ENCODE results near the gene ATXN7L1.
A peak's percentile ranks its signal among the peaks of the same experiment; 100 is the strongest.
"Not testable (repeated sequence)": the region's sequence is repeated elsewhere in the genome, so short reads cannot be mapped to it uniquely, and the experiment has no call there.

ATXN7L1 gene

DNA sequence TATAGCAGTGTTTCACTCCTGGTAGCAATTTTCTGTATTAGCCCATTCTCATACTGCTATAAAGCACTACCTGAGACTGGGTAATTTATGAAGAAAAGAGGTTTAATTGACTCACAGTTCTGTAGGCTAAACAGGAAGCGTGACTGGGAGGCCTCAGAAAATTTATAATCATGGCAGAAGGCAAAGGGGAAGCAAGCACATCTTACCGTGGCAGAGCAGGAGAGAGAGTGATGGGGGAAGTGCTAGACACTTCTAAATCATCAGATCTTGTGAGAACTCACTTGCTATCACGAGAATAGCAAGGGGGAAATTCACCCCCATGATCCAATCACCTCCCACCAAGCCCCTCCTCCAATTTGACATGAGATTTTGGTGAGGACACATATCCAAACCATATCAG is 163.5 kb downstream of the ATXN7L1 start:
- H3K4ac ChIP-seq (ENCODE audit: low read length) = no peak overlapping the region
- no peaks in the 10 kb centered on the region for H3K79me1 ChIP-seq (ENCODE audit: low read depth, low read length)
- DNase-seq (ENCODE audit: low spot score) = no peak
- no peak overlapping the region for H4K91ac ChIP-seq (ENCODE audit: low read depth, low read length, poor library complexity)
- WGBS, 2 donors (ENCODE audit: extremely low coverage in 2 of 2, insufficient read length in 2 of 2, insufficient replicate concordance in 1 of 2) = no CpG with 5 or more reads among the region's 3 CpGs
- no peak overlapping the region for H2BK120ac ChIP-seq (ENCODE audit: low read depth, low read length)
- no peak overlapping the region for H3K9ac ChIP-seq (ENCODE audit: low read depth, low read length, poor library complexity)
- no peak overlapping the region for H2AK5ac ChIP-seq (ENCODE audit: low read depth, low read length)
- no peaks in the 10 kb centered on the region for H3K27me3 ChIP-seq (ENCODE audit: control insufficient read depth in 3 of 3, insufficient read depth in 3 of 3, low read depth in 1 of 3, low read length in 3 of 3)
- no peaks in the 10 kb centered on the region for H3K36me3 ChIP-seq (replicated peaks in 1 of 2; ENCODE audit: control insufficient read depth in 2 of 2, insufficient read depth in 2 of 2, low read length in 2 of 2)
- no peak overlapping the region for H3K14ac ChIP-seq (ENCODE audit: low read length)
- no peak overlapping the region for H3K18ac ChIP-seq (ENCODE audit: low read length)
- H3K9me3 ChIP-seq (replicated peaks in 1 of 2; ENCODE audit: control insufficient read depth in 2 of 2, insufficient read depth in 1 of 2, low read depth in 1 of 2, low read length in 2 of 2) = peaks cover 10 to 26% of the 10 kb centered on the region in 2 donors
- H2BK5ac ChIP-seq (ENCODE audit: low read length) = no peak overlapping the region
- no peak overlapping the region for H2BK15ac ChIP-seq (ENCODE audit: low read length)
- H2AFZ ChIP-seq (ENCODE audit: low read length) = no peak overlapping the region
- H3K4me1 ChIP-seq (ENCODE audit: control insufficient read depth in 2 of 2, insufficient read depth in 1 of 2, low read depth in 1 of 2, low read length in 2 of 2) = no peaks in the 10 kb centered on the region
- no peak overlapping the region for H2BK12ac ChIP-seq (ENCODE audit: low read length)
- no peak overlapping the region for H3K4me3 ChIP-seq (ENCODE audit: low read length in 2 of 2)
- H3K23ac ChIP-seq (ENCODE audit: low read depth, low read length, poor library complexity) = no peak overlapping the region
- no peak overlapping the region for H4K8ac ChIP-seq (ENCODE audit: low read depth, low read length)
- H3K27ac ChIP-seq (replicated peaks; ENCODE audit: low read length) = no peak overlapping the region
- no peak overlapping the region for H3K4me2 ChIP-seq (ENCODE audit: insufficient read depth, low read length, poor library complexity, severe bottlenecking)

DNA sequence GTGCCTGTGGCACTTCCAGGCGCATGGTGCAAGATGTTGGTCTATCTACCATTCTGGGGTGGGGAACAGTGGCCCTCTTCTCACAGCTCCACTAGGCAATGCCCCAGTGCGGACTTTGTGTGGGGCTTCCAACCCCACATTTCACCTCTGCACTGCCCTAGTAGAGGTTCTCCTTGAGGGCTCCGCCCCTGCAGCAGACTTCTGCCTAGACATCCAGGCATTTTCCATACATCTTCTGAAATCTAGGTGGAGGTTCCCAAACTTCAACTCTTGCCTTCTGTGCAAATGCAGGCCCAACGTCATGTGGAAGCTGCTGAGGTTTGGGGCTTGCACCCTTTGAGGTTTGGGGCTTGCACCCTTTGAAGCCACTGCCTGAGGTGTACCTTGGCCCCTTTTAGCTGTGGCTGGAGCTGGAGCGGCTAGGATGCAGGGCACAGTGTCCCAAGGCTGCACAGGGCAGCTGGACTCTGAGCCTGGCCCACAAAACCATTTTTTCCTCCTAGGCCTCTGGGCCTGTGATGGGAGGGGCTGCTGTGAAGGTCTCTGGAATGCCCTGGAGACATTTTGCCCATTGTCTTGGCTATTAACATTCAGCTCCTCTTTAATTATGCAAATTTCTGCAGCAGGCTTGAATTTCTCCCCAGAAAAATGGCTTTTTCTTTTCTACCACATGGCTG is 164.5 kb downstream of the ATXN7L1 start:
- peak overlapping the region in 1 of 2 donors; percentile 46 for H3K4me3 ChIP-seq (ENCODE audit: low read length in 2 of 2)
- DNase-seq (ENCODE audit: low spot score) = no peak
- no peak overlapping the region for H2AFZ ChIP-seq (ENCODE audit: low read length)
- no peak overlapping the region for H2BK120ac ChIP-seq (ENCODE audit: low read depth, low read length)
- no peak overlapping the region for H3K14ac ChIP-seq (ENCODE audit: low read length)
- no peak overlapping the region for H4K8ac ChIP-seq (ENCODE audit: low read depth, low read length)
- no peak overlapping the region for H3K23ac ChIP-seq (ENCODE audit: low read depth, low read length, poor library complexity)
- H3K9me3 ChIP-seq (replicated peaks in 1 of 2; ENCODE audit: control insufficient read depth in 2 of 2, insufficient read depth in 1 of 2, low read depth in 1 of 2, low read length in 2 of 2) = peaks cover 10 to 26% of the 10 kb centered on the region in 2 donors
- H2BK12ac ChIP-seq (ENCODE audit: low read length) = no peak overlapping the region
- no CpG with 5 or more reads among the region's 5 CpGs for WGBS, 2 donors (ENCODE audit: extremely low coverage in 2 of 2, insufficient read length in 2 of 2, insufficient replicate concordance in 1 of 2)
- no peak overlapping the region for H3K9ac ChIP-seq (ENCODE audit: low read depth, low read length, poor library complexity)
- no peak overlapping the region for H3K18ac ChIP-seq (ENCODE audit: low read length)
- no peak overlapping the region for H2BK15ac ChIP-seq (ENCODE audit: low read length)
- no peaks in the 10 kb centered on the region for H3K27me3 ChIP-seq (ENCODE audit: control insufficient read depth in 3 of 3, insufficient read depth in 3 of 3, low read depth in 1 of 3, low read length in 3 of 3)
- H2BK5ac ChIP-seq (ENCODE audit: low read length) = no peak overlapping the region
- no peaks in the 10 kb centered on the region for H3K79me1 ChIP-seq (ENCODE audit: low read depth, low read length)
- H3K36me3 ChIP-seq (replicated peaks in 1 of 2; ENCODE audit: control insufficient read depth in 2 of 2, insufficient read depth in 2 of 2, low read length in 2 of 2) = no peaks in the 10 kb centered on the region
- H3K4ac ChIP-seq (ENCODE audit: low read length) = no peak overlapping the region
- H4K91ac ChIP-seq (ENCODE audit: low read depth, low read length, poor library complexity) = no peak overlapping the region
- no peak overlapping the region for H3K27ac ChIP-seq (replicated peaks; ENCODE audit: low read length)
- no peak overlapping the region for H3K4me2 ChIP-seq (ENCODE audit: insufficient read depth, low read length, poor library complexity, severe bottlenecking)
- no peaks in the 10 kb centered on the region for H3K4me1 ChIP-seq (ENCODE audit: control insufficient read depth in 2 of 2, insufficient read depth in 1 of 2, low read depth in 1 of 2, low read length in 2 of 2)
- H2AK5ac ChIP-seq (ENCODE audit: low read depth, low read length) = no peak overlapping the region

DNA sequence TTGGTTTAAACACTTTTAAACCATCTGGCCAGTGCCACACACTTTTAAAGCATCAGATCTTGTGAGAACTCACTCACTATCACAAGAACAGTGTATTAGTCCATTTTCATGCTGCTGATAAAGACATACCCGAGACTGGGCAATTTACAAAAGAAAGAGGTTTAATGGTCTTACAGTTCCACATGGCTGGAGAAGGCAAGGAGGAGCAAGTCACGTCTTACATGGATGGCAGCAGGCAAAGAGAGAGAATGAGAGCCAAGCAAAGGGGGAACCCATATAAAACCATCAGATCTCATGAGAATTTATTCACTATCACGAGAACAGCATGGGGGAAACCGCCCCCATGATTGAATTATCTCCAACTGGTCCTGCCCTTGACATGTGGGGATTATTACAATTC is 165.7 kb downstream of the ATXN7L1 start:
- H2AFZ ChIP-seq (ENCODE audit: low read length); H3K4me3 ChIP-seq (ENCODE audit: low read length in 2 of 2); H3K14ac ChIP-seq (ENCODE audit: low read length); H2AK5ac ChIP-seq (ENCODE audit: low read depth, low read length); DNase-seq (ENCODE audit: low spot score); H3K27ac ChIP-seq (replicated peaks; ENCODE audit: low read length); H3K4me2 ChIP-seq (ENCODE audit: insufficient read depth, low read length, poor library complexity, severe bottlenecking); H2BK5ac ChIP-seq (ENCODE audit: low read length); H2BK15ac ChIP-seq (ENCODE audit: low read length); H3K79me1 ChIP-seq (ENCODE audit: low read depth, low read length); H2BK12ac ChIP-seq (ENCODE audit: low read length); H3K9ac ChIP-seq (ENCODE audit: low read depth, low read length, poor library complexity); H4K91ac ChIP-seq (ENCODE audit: low read depth, low read length, poor library complexity); H3K23ac ChIP-seq (ENCODE audit: low read depth, low read length, poor library complexity); H3K36me3 ChIP-seq (replicated peaks in 1 of 2; ENCODE audit: control insufficient read depth in 2 of 2, insufficient read depth in 2 of 2, low read length in 2 of 2); H4K8ac ChIP-seq (ENCODE audit: low read depth, low read length); H3K18ac ChIP-seq (ENCODE audit: low read length); H3K27me3 ChIP-seq (ENCODE audit: control insufficient read depth in 3 of 3, insufficient read depth in 3 of 3, low read depth in 1 of 3, low read length in 3 of 3); H2BK120ac ChIP-seq (ENCODE audit: low read depth, low read length); H3K4me1 ChIP-seq (ENCODE audit: control insufficient read depth in 2 of 2, insufficient read depth in 1 of 2, low read depth in 1 of 2, low read length in 2 of 2); H3K4ac ChIP-seq (ENCODE audit: low read length): not testable (repeated sequence)
- WGBS, 2 donors (ENCODE audit: extremely low coverage in 2 of 2, insufficient read length in 2 of 2, insufficient replicate concordance in 1 of 2) = no CpG with 5 or more reads among the region's 4 CpGs
- H3K9me3 ChIP-seq (replicated peaks in 1 of 2; ENCODE audit: control insufficient read depth in 2 of 2, insufficient read depth in 1 of 2, low read depth in 1 of 2, low read length in 2 of 2) = peaks cover 10 to 26% of the 10 kb centered on the region in 2 donors

GRCh38 chr7:105708763-105709080 is 167.7 kb downstream of the ATXN7L1 start:
- H3K79me1 ChIP-seq (ENCODE audit: low read depth, low read length) = no peaks in the 10 kb centered on the region
- no peak overlapping the region for H3K27ac ChIP-seq (replicated peaks; ENCODE audit: low read length)
- DNase-seq (ENCODE audit: low spot score) = no peak
- no peaks in the 10 kb centered on the region for H3K27me3 ChIP-seq (ENCODE audit: control insufficient read depth in 3 of 3, insufficient read depth in 3 of 3, low read depth in 1 of 3, low read length in 3 of 3)
- H3K14ac ChIP-seq (ENCODE audit: low read length) = no peak overlapping the region
- H2BK120ac ChIP-seq (ENCODE audit: low read depth, low read length) = no peak overlapping the region
- no peak overlapping the region for H3K23ac ChIP-seq (ENCODE audit: low read depth, low read length, poor library complexity)
- WGBS, 2 donors (ENCODE audit: extremely low coverage in 2 of 2, insufficient read length in 2 of 2, insufficient replicate concordance in 1 of 2) = no CpG with 5 or more reads among the region's 4 CpGs
- H3K36me3 ChIP-seq (replicated peaks in 1 of 2; ENCODE audit: control insufficient read depth in 2 of 2, insufficient read depth in 2 of 2, low read length in 2 of 2) = no peaks in the 10 kb centered on the region
- H3K18ac ChIP-seq (ENCODE audit: low read length) = no peak overlapping the region
- no peak overlapping the region for H4K8ac ChIP-seq (ENCODE audit: low read depth, low read length)
- H2BK12ac ChIP-seq (ENCODE audit: low read length) = no peak overlapping the region
- peaks cover 10 to 26% of the 10 kb centered on the region in 2 donors for H3K9me3 ChIP-seq (replicated peaks in 1 of 2; ENCODE audit: control insufficient read depth in 2 of 2, insufficient read depth in 1 of 2, low read depth in 1 of 2, low read length in 2 of 2)
- no peaks in the 10 kb centered on the region for H3K4me1 ChIP-seq (ENCODE audit: control insufficient read depth in 2 of 2, insufficient read depth in 1 of 2, low read depth in 1 of 2, low read length in 2 of 2)
- H3K4ac ChIP-seq (ENCODE audit: low read length) = no peak overlapping the region
- no peak overlapping the region for H2AFZ ChIP-seq (ENCODE audit: low read length)
- H4K91ac ChIP-seq (ENCODE audit: low read depth, low read length, poor library complexity) = no peak overlapping the region
- no peak overlapping the region for H3K9ac ChIP-seq (ENCODE audit: low read depth, low read length, poor library complexity)
- H3K4me3 ChIP-seq (ENCODE audit: low read length in 2 of 2) = no peak overlapping the region
- H3K4me2 ChIP-seq (ENCODE audit: insufficient read depth, low read length, poor library complexity, severe bottlenecking) = no peak overlapping the region
- H2BK5ac ChIP-seq (ENCODE audit: low read length) = no peak overlapping the region
- H2AK5ac ChIP-seq (ENCODE audit: low read depth, low read length) = no peak overlapping the region
- no peak overlapping the region for H2BK15ac ChIP-seq (ENCODE audit: low read length)

All from neuronal stem cell (in vitro differentiated cells).